ENCODE measurements around the gene MRPL55. TPM values are rescaled to one million over a fixed set of nuclear protein-coding genes. Genes with fewer than 3 reads are reported as not detected.

MRPL55 gene
- total and polyA plus RNA-seq, 2 of the 13 experiments (the other 11 are each of a cell fraction or from before 2014, with no cell fraction given), result 58.6 to 92.9 TPM

DNA sequence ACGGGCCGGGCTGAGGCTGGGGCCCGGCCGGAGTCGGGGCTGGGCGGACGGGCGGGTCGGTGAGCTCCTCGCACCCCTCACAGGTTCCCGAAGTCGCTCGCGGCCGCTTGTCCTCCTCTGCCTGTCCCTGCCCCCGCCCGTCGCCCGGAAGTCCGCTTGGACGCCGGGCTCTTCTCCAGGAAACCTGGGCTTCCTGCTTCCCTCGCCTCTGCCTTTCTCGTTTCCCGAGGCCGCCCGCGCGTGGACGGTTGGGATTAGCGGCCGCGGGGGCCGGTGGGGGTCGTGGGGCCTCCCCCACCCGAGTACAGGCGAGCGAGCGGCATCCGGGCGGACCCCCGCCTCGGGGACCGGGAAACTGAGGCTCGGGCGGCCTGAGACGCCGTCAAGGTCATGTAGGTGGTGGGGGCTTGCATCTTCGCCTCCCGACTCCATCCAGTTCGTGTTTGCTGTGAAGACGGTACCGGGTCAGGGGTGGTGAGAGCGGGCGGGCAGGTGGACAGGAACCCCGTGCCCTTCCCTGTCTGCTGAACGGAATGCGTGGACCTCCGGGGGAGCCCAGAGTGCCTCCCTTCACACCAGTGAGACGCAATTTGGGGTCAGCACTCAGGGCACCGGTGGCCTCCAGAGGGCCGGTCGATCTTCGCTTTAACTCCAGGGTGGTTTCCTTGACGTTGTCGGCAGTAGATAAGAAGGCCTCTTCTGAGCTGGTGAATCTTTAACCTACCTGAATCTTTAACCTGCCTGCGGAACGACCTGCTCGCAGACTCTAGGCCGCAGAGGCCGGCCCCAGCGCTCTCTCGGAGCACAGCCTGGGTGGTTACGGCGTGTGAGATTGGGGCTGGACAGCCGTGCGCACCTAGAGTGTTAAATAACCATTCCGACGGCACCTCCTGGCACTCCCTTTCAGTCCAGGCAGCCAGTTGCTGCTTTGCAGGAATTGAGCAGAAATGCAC lies 25.9 kb downstream of the MRPL55 start (continued):
- TF ChIP-seq, protein P1, sequence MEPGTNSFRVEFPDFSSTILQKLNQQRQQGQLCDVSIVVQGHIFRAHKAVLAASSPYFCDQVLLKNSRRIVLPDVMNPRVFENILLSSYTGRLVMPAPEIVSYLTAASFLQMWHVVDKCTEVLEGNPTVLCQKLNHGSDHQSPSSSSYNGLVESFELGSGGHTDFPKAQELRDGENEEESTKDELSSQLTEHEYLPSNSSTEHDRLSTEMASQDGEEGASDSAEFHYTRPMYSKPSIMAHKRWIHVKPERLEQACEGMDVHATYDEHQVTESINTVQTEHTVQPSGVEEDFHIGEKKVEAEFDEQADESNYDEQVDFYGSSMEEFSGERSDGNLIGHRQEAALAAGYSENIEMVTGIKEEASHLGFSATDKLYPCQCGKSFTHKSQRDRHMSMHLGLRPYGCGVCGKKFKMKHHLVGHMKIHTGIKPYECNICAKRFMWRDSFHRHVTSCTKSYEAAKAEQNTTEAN (CRISPR knock-in tag; conservative IDR thresholded peaks at IDR 0.05), result peak; percentile 48; the same call in 1 of the 2 replicates
- TF ChIP-seq SMAD3 (CRISPR knock-in tag; IDR thresholded peaks at IDR 0.05) (no peak), ZNF292 (CRISPR knock-in tag; IDR thresholded peaks at IDR 0.05; ENCODE audit: borderline replicate concordance, low read depth) (0 out of 2 replicates have a peak, but pooled peaks have one; percentile 38), SIX4 (CRISPR knock-in tag; IDR thresholded peaks at IDR 0.05) (no peak), NFKB2 (CRISPR knock-in tag; IDR thresholded peaks at IDR 0.05; ENCODE audit: borderline replicate concordance) (no peak; the same call in 1 of the 2 replicates), GMEB2 (CRISPR knock-in tag; IDR thresholded peaks at IDR 0.05; ENCODE audit: low read depth) (no peak), ZNF34 (CRISPR knock-in tag; IDR thresholded peaks at IDR 0.05; ENCODE audit: borderline replicate concordance) (no peak), STAT5B (CRISPR knock-in tag; IDR thresholded peaks at IDR 0.05) (no peak), ZNF205 (CRISPR knock-in tag; IDR thresholded peaks at IDR 0.05) (no peak), ZNF704 (CRISPR knock-in tag; IDR thresholded peaks at IDR 0.05; ENCODE audit: borderline replicate concordance) (no peak), ZNF567 (CRISPR knock-in tag; IDR thresholded peaks at IDR 0.05; ENCODE audit: borderline replicate concordance) (no peak), RXRA (CRISPR knock-in tag; IDR thresholded peaks at IDR 0.05) (no peak; the same call in 1 of the 2 replicates), ZC3H13 (CRISPR knock-in tag; IDR thresholded peaks at IDR 0.05) (no peak), PHF21A (CRISPR knock-in tag; IDR thresholded peaks at IDR 0.05) (no peak; the same call in 1 of the 2 replicates), GATAD1 (CRISPR knock-in tag; IDR thresholded peaks at IDR 0.05) (no peak), SRY (CRISPR knock-in tag; IDR thresholded peaks at IDR 0.05) (peak; percentile 30; the same call in 1 of the 2 replicates)
- TF ChIP-seq, protein P2, sequence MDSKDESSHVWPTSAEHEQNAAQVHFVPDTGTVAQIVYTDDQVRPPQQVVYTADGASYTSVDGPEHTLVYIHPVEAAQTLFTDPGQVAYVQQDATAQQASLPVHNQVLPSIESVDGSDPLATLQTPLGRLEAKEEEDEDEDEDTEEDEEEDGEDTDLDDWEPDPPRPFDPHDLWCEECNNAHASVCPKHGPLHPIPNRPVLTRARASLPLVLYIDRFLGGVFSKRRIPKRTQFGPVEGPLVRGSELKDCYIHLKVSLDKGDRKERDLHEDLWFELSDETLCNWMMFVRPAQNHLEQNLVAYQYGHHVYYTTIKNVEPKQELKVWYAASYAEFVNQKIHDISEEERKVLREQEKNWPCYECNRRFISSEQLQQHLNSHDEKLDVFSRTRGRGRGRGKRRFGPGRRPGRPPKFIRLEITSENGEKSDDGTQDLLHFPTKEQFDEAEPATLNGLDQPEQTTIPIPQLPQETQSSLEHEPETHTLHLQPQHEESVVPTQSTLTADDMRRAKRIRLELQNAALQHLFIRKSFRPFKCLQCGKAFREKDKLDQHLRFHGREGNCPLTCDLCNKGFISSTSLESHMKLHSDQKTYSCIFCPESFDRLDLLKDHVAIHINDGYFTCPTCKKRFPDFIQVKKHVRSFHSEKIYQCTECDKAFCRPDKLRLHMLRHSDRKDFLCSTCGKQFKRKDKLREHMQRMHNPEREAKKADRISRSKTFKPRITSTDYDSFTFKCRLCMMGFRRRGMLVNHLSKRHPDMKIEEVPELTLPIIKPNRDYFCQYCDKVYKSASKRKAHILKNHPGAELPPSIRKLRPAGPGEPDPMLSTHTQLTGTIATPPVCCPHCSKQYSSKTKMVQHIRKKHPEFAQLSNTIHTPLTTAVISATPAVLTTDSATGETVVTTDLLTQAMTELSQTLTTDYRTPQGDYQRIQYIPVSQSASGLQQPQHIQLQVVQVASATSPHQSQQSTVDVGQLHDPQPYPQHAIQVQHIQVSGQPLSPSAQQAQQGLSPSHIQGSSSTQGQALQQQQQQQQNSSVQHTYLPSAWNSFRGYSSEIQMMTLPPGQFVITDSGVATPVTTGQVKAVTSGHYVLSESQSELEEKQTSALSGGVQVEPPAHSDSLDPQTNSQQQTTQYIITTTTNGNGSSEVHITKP (CRISPR knock-in tag; IDR thresholded peaks at IDR 0.05; ENCODE audit: low read depth), result 0 out of 2 replicates have a peak, but pooled peaks have one; percentile 29
- TF ChIP-seq, protein P3, sequence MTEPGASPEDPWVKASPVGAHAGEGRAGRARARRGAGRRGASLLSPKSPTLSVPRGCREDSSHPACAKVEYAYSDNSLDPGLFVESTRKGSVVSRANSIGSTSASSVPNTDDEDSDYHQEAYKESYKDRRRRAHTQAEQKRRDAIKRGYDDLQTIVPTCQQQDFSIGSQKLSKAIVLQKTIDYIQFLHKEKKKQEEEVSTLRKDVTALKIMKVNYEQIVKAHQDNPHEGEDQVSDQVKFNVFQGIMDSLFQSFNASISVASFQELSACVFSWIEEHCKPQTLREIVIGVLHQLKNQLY (CRISPR knock-in tag; IDR thresholded peaks at IDR 0.05), result no peak
- TF ChIP-seq, protein P4, sequence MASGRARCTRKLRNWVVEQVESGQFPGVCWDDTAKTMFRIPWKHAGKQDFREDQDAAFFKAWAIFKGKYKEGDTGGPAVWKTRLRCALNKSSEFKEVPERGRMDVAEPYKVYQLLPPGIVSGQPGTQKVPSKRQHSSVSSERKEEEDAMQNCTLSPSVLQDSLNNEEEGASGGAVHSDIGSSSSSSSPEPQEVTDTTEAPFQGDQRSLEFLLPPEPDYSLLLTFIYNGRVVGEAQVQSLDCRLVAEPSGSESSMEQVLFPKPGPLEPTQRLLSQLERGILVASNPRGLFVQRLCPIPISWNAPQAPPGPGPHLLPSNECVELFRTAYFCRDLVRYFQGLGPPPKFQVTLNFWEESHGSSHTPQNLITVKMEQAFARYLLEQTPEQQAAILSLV (CRISPR knock-in tag; IDR thresholded peaks at IDR 0.05; ENCODE audit: borderline replicate concordance), result no peak

Measured in HepG2 (cell line).